ENCODE measurements around the gene KCNK6.

The KCNK6 gene

GRCh38 chr19:38319421-38320258, at the start of gene KCNK6:
KCNK6 (plus strand) TSS chr19:38319845; CDS start chr19:38319951, 106 bp downstream.
- no peak for DNase-seq (ENCODE audit: low read depth)

GRCh38 chr19:38270587-38271167, 49.0 kb upstream of the KCNK6 start:
- no peak for DNase-seq (ENCODE audit: low read depth)

GRCh38 chr19:38273499-38273898, 46.1 kb upstream of the KCNK6 start:
- no peak for DNase-seq (ENCODE audit: low read depth)

- DNase-seq (ENCODE audit: low read depth): no peak
These were observed 44.9 kb upstream of the KCNK6 start for GRCh38 chr19:38274739-38275138.

- DNase-seq (ENCODE audit: low read depth): no peak
These were observed 42.6 kb upstream of the KCNK6 start for GRCh38 chr19:38276942-38277517.

- no peak for DNase-seq (ENCODE audit: low read depth)
These were observed 42.1 kb upstream of the KCNK6 start for GRCh38 chr19:38277549-38277948.

- no peak for DNase-seq (ENCODE audit: low read depth)
These were observed 41.5 kb upstream of the KCNK6 start for GRCh38 chr19:38277969-38278680.

DNA sequence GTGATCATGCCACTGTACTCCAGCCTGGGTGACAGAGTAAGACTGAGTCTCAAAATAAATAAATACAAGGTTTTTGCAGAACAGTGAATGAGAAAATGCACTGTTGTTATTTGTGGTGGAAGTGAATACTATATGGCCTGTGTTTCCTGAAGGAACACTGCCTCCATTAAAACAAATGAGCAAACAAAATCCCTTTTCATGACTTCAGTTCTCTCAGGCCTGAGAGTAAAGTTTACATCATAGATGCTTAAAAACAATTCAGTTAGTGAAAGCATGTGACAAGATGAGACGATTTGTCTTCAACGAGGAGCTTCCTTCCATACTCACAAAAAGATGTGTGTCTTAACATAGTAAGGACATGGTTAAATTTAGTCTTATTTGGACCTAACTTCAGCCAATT, 40.9 kb upstream of the KCNK6 start:
- DNase-seq (ENCODE audit: low read depth): no peak

- no peak for DNase-seq (ENCODE audit: low read depth)
These were observed 39.4 kb upstream of the KCNK6 start for GRCh38 chr19:38280030-38280921.

DNA sequence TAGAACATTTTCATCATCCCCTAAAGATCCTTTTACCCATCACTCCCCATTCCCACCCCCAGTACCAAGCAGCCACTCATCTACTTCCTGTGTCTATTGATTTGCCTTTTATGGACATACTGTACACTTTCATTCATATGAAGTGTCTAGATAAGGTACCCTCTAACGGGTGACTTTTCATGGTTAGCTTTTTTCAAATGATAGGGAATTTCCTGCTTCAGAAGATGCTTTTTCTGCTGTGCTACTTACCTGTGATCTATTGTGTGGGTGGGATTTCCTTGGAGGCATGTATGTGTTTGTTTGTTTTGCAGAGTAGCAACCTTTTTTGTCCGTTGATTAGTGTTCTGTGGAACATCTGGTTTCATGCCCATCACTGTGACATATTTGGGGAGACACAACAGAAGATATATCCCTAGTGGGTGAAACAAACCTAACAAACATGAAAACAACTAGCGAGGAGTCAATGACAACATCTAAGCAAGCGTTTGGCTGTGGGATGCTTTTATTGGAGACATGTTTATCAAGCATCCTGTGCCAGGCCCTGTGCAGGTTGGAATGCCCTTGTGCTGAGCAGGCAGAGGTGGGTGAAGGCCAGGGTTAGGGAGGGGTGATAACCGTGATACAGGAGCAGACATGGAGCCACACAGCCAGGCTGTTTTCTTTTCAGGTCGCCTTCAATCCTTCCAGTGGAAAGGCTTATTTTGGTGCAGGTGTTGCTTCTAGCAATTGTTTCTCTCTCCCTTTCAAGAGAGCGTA, 37.7 kb upstream of the KCNK6 start:
- DNase-seq (ENCODE audit: low read depth): no peak

- DNase-seq (ENCODE audit: low read depth): no peak
These were observed 36.4 kb upstream of the KCNK6 start for GRCh38 chr19:38283271-38283670.

- DNase-seq (ENCODE audit: low read depth): no peak
These were observed 35.2 kb upstream of the KCNK6 start for GRCh38 chr19:38284422-38284821.

GRCh38 chr19:38285567-38285966, 34.1 kb upstream of the KCNK6 start:
- DNase-seq (ENCODE audit: low read depth): no peak

- no peak for DNase-seq (ENCODE audit: low read depth)
These were observed 32.0 kb upstream of the KCNK6 start for GRCh38 chr19:38287604-38288003.

DNA sequence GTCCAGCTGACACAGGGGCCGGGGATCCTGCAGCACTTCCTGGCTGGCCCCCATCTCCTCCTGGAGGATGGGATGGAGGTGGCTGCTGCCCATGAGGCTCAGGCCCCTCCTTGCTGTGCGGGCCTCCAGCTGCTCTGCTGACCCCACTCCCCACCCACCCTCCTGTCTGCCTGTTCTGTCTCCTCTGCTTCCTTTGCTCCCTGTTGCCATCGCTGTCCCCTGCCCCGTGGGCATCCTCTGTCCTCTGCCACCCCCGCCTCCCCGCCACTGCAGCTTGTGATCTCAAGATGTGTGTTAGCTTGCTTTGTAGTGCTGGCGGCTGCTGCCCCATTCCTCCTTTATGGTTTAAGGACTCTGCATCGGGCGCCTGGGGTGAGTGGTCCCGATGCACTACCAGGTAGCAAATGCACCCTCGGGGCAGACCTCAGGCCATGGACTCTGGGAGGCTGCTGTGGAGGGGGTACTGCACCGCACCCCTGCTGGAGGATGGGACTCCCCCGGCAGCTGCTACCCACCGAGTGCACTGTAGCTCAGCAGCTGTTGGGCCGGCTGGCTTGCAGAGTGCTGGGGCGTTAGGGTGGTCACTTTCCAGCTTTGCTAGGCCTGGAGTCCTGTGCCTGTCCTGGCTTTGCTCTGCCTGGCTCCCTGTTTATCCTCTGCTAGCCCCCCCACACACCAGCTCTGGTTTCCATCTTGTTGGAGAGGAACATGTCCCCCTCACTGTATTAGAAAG, 31.4 kb upstream of the KCNK6 start:
- no peak for DNase-seq (ENCODE audit: low read depth)

DNA sequence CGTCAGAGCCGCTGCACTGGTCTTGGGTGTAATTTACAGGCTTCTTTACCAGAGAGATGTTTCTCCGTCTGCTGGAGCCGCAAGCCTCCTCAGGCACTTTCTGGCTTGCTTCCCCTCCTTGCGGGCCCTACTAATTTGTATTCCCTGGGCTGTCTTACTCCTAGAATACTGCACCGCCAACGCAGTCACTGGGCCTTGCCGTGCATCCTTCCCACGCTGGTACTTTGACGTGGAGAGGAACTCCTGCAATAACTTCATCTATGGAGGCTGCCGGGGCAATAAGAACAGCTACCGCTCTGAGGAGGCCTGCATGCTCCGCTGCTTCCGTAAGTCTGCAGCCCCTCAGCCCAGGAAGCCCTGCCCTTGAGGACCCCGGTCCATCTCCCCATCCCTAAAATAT, 29.7 kb upstream of the KCNK6 start:
- DNase-seq (ENCODE audit: low read depth): no peak

DNA sequence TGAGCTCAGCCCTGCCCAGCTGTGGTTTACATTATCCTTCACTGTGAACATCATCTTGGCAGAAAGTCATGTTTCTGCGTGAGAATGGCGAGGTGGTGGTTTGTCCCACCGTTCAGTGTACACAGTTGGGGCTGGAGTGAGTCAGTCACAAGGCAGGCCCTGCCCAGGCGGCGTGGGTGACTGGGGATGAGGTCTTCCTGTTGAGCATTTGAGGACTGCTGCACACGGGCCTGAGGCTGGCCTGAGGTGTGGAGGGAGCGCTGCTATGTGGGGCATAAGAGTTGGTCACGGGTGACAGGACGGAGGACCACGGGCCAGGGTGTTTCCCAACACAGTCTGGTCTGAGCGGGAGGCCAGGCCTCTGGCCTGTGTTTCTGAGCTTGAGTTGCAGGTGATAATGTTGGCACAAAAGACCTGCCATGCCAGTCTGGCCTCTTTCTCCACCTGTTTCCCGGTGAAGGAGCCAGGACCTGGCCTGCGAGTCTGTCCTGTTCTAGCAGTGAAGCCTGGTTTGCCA, 29.0 kb upstream of the KCNK6 start:
- no peak for DNase-seq (ENCODE audit: low read depth)

GRCh38 chr19:38291855-38292254, 27.8 kb upstream of the KCNK6 start:
- no peak for DNase-seq (ENCODE audit: low read depth)

- DNase-seq (ENCODE audit: low read depth): no peak
These were observed 26.4 kb upstream of the KCNK6 start for GRCh38 chr19:38293281-38293680.

GRCh38 chr19:38294090-38294489, 25.6 kb upstream of the KCNK6 start:
- no peak for DNase-seq (ENCODE audit: low read depth)

Data from activated T-cell treated with anti-CD3 and anti-CD28 coated beads for 1 hour (primary cell).